ENCODE data around the gene NRBF2.
A peak's percentile ranks its signal among the peaks of the same experiment; 100 is the strongest.
"Not testable (repeated sequence)": the region's sequence is repeated elsewhere in the genome, so short reads cannot be mapped to it uniquely, and the experiment has no call there.

Gene NRBF2

GRCh38 chr10:63119041-63119440 lies 14.1 kb upstream of the NRBF2 start:
- no peak for DNase-seq

GRCh38 chr10:63120554-63120953 lies 12.6 kb upstream of the NRBF2 start:
- no peak for DNase-seq

- no peak for DNase-seq
Measured at GRCh38 chr10:63123727-63124362, 9.3 kb upstream of the NRBF2 start.

GRCh38 chr10:63125459-63125858 lies 7.7 kb upstream of the NRBF2 start:
- DNase-seq: no peak

GRCh38 chr10:63128443-63128842 lies 4.7 kb upstream of the NRBF2 start:
- no peak for DNase-seq

- DNase-seq: no peak
Measured at GRCh38 chr10:63129888-63130287, 3.2 kb upstream of the NRBF2 start.

GRCh38 chr10:63132651-63133055 lies 475 bp upstream of the NRBF2 start:
- no peak for DNase-seq

GRCh38 chr10:63133821-63134557 lies 861 bp downstream of the NRBF2 start:
- DNase-seq: no peak

GRCh38 chr10:63137306-63137705 lies 4.2 kb downstream of the NRBF2 start:
- DNase-seq: no peak

- DNase-seq: no peak
Measured at GRCh38 chr10:63140077-63140476, 6.9 kb downstream of the NRBF2 start.

GRCh38 chr10:63142136-63142535 lies 9.0 kb downstream of the NRBF2 start:
- no peak for DNase-seq

GRCh38 chr10:63143987-63144386 lies 10.9 kb downstream of the NRBF2 start:
- DNase-seq: no peak

GRCh38 chr10:63145782-63146181 lies 12.7 kb downstream of the NRBF2 start:
- DNase-seq: no peak

- DNase-seq: no peak
Measured at GRCh38 chr10:63146503-63146902, 13.4 kb downstream of the NRBF2 start.

- DNase-seq: no peak
Measured at GRCh38 chr10:63150745-63151144, 17.6 kb downstream of the NRBF2 start.

- DNase-seq: not testable (repeated sequence)
Measured at GRCh38 chr10:63153868-63154545, 20.9 kb downstream of the NRBF2 start.

GRCh38 chr10:63154546-63155387 lies 21.6 kb downstream of the NRBF2 start:
- no peak for DNase-seq

GRCh38 chr10:63155388-63156020 lies 22.4 kb downstream of the NRBF2 start:
- no peak for DNase-seq

- DNase-seq: no peak
Measured at GRCh38 chr10:63156236-63156635, 23.1 kb downstream of the NRBF2 start.

- DNase-seq: peak; percentile 63
Measured at GRCh38 chr10:63157845-63158624, 24.9 kb downstream of the NRBF2 start.

- no peak for DNase-seq
Measured at GRCh38 chr10:63161592-63161991, 28.5 kb downstream of the NRBF2 start.

GRCh38 chr10:63164166-63164623 lies 31.1 kb downstream of the NRBF2 start:
- DNase-seq: no peak
